Pulmonary artery endothelial cell (primary cell): ENCODE data around the gene RPAP2. TPM values are rescaled to one million over a fixed set of nuclear protein-coding genes. Genes with fewer than 3 reads are reported as not detected.
"Not testable (repeated sequence)": the region's sequence is repeated elsewhere in the genome, so short reads cannot be mapped to it uniquely, and the experiment has no call there.

ENCODE experiments used
- DNase-seq: peaks from one replicate; pipeline ENCODE4 v3.0.0-alpha.2; 2011; ENCODE audit warnings: low read depth, low spot score
- total RNA-seq: library from RNA; depleted of rRNA; stranded (reverse); fragments of >200 nt; gene quantifications from 2 replicates; pipeline ENCODE4 v1.2.3, GENCODE V29; 2014

RPAP2 gene
- total RNA-seq, 1 donor from 2014 or later = 14.8 TPM

- DNase-seq = no peak
Observed at GRCh38 chr1:92323473-92324453, 24.9 kb downstream of the RPAP2 start.

GRCh38 chr1:92324784-92325183, 25.9 kb downstream of the RPAP2 start:
- DNase-seq = no peak

GRCh38 chr1:92326681-92327080, 27.8 kb downstream of the RPAP2 start:
- no peak for DNase-seq

- DNase-seq = no peak
Observed at GRCh38 chr1:92327794-92328193, 28.9 kb downstream of the RPAP2 start.

- DNase-seq = no peak
Observed at GRCh38 chr1:92329347-92330129, 30.7 kb downstream of the RPAP2 start.

GRCh38 chr1:92333668-92334067, 34.8 kb downstream of the RPAP2 start:
- no peak for DNase-seq

GRCh38 chr1:92340154-92340553, 41.3 kb downstream of the RPAP2 start:
- DNase-seq = no peak

GRCh38 chr1:92342401-92342800, 43.5 kb downstream of the RPAP2 start:
- DNase-seq = no peak

- no peak for DNase-seq
Observed at GRCh38 chr1:92343061-92343460, 44.2 kb downstream of the RPAP2 start.

GRCh38 chr1:92346866-92347640, 48.2 kb downstream of the RPAP2 start:
- DNase-seq = no peak

- no peak for DNase-seq
Observed at GRCh38 chr1:92352856-92353255, 54.0 kb downstream of the RPAP2 start.

- DNase-seq = no peak
Observed at GRCh38 chr1:92354259-92354658, 55.4 kb downstream of the RPAP2 start.

GRCh38 chr1:92356956-92357355, 58.1 kb downstream of the RPAP2 start:
- no peak for DNase-seq

GRCh38 chr1:92359382-92359781, 60.5 kb downstream of the RPAP2 start:
- not testable (repeated sequence) for DNase-seq

- DNase-seq = no peak
Observed at GRCh38 chr1:92359986-92360385, 61.1 kb downstream of the RPAP2 start.

GRCh38 chr1:92362970-92363369, 64.1 kb downstream of the RPAP2 start:
- no peak for DNase-seq

GRCh38 chr1:92363401-92363800, 64.5 kb downstream of the RPAP2 start:
- no peak for DNase-seq

- DNase-seq = no peak
Observed at GRCh38 chr1:92365378-92366039, 66.7 kb downstream of the RPAP2 start.

GRCh38 chr1:92366040-92366395, 67.2 kb downstream of the RPAP2 start:
- DNase-seq = no peak

- DNase-seq = no peak
Observed at GRCh38 chr1:92367496-92367895, 68.6 kb downstream of the RPAP2 start.

GRCh38 chr1:92372164-92372563, 73.3 kb downstream of the RPAP2 start:
- DNase-seq = no peak
